HFF-Myc (cell line): ENCODE data around the gene JMJD8.

ENCODE experiments used
- DNase-seq: peaks from one replicate; pipeline ENCODE4 v3.0.0-alpha.2; 2011; ENCODE audit warnings: low read depth; ENCODE audit errors: extremely low read depth
- H3K4me3 ChIP-seq: replicated peaks from 2 replicates; pipeline ENCODE4 v1.5.1; 2011; ENCODE audit warnings: low read depth, mild to moderate bottlenecking, control low read depth, low read length
- TF ChIP-seq, protein P1 (sequence below): IDR thresholded peaks from 2 replicates; pipeline ENCODE4 v1.5.1; 2012; ENCODE audit warnings: mild to moderate bottlenecking, low read depth, low read length, control low read depth; ENCODE audit errors: missing control alignments

The JMJD8 gene

GRCh38 chr16:708019-708418 lies 23.9 kb upstream of the JMJD8 start:
- DNase-seq, result no peak
- H3K4me3 ChIP-seq, result no peak overlapping the region
- TF ChIP-seq, protein P1, sequence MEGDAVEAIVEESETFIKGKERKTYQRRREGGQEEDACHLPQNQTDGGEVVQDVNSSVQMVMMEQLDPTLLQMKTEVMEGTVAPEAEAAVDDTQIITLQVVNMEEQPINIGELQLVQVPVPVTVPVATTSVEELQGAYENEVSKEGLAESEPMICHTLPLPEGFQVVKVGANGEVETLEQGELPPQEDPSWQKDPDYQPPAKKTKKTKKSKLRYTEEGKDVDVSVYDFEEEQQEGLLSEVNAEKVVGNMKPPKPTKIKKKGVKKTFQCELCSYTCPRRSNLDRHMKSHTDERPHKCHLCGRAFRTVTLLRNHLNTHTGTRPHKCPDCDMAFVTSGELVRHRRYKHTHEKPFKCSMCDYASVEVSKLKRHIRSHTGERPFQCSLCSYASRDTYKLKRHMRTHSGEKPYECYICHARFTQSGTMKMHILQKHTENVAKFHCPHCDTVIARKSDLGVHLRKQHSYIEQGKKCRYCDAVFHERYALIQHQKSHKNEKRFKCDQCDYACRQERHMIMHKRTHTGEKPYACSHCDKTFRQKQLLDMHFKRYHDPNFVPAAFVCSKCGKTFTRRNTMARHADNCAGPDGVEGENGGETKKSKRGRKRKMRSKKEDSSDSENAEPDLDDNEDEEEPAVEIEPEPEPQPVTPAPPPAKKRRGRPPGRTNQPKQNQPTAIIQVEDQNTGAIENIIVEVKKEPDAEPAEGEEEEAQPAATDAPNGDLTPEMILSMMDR, result no peak

- no peak overlapping the region for H3K4me3 ChIP-seq
- TF ChIP-seq, protein P1, result no peak
- DNase-seq, result no peak
Measured at GRCh38 chr16:707062-707538, 23.0 kb upstream of the JMJD8 start.

- TF ChIP-seq, protein P1, result no peak
- no peak for DNase-seq
- no peak overlapping the region for H3K4me3 ChIP-seq
Measured at GRCh38 chr16:706189-707061, 22.3 kb upstream of the JMJD8 start.

- H3K4me3 ChIP-seq, result no peak within 1 kb of the TSS
- TF ChIP-seq, protein P1, result no peak
- DNase-seq, result no peak
Measured at GRCh38 chr16:705431-706188, 21.5 kb upstream of the JMJD8 start, which contains the start of gene FBXL16. TSS of gene FBXL16 (minus strand) at chr16:705801. CDS start at chr16:697405, 8,396 bp downstream.

DNA sequence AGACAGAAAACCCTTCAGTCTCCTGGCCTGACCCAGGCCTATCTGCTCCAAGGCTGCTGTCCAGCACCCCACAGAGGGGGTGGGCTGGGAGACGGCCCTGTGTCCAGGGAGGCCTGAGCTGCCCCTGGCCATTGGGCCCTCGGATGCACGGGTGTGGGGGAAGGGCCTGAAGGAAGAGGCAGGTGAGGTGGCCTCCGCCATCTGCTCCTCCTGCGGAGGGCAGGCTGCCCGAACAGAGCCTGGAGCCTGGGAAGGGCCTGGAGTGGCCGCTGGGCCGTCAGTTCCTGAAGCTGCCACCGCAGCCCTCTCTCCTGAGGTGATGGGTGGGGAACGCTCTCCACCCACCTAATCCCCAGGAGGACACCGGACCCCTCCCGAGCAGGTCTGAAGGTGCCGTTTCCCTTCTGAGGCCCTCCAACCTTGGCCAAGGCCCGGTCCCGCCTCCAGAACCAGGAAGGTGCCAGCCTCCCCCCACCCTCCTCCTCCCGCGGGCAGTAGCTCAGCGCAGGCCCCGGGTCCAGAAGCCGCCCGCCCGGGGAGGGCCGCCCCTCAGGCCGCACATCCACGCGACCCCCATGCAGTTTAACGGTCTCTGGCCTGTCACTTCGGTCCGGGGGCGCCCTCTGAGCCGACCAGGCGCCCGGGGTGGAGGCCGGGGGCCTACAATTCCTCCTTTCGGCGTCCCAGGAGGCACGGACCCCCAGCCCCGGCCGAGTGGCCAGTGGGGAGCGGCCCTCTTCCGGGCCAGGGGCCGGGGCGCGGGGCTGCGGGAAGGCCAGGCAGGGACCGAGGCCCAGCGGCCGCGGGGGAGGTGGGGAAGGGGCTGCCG lies 20.6 kb upstream of the JMJD8 start:
- no peak overlapping the region for H3K4me3 ChIP-seq
- no peak for DNase-seq
- TF ChIP-seq, protein P1, result no peak

DNA sequence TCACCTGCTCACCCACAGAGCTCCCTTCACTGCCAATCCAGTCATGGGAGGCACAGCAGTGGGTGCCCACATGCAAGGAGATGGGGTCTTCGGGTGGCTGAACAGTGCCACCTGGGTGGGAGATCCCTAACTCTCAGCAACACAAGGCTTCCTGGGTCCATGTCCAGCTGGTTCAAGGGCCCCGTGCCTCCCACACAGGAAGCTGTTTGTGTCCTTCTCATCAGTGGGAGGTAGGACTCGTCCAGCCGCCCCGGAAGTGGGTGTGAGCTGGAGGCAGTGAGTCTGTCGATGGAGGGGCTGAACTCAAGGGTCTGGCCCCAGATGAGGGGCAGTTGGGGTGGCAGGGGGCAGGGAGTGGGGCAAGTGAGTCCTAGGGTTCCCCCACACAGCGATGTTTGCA lies 19.9 kb upstream of the JMJD8 start:
- no peak overlapping the region for H3K4me3 ChIP-seq
- TF ChIP-seq, protein P1, result no peak
- DNase-seq, result no peak
